ENCODE results near the gene FGFR4. TPM values are rescaled to one million over a fixed set of nuclear protein-coding genes. Genes with fewer than 3 reads are reported as not detected.

Gene FGFR4
- total RNA-seq, 1 experiment from 2014 or later, result 3.4 TPM

DNA sequence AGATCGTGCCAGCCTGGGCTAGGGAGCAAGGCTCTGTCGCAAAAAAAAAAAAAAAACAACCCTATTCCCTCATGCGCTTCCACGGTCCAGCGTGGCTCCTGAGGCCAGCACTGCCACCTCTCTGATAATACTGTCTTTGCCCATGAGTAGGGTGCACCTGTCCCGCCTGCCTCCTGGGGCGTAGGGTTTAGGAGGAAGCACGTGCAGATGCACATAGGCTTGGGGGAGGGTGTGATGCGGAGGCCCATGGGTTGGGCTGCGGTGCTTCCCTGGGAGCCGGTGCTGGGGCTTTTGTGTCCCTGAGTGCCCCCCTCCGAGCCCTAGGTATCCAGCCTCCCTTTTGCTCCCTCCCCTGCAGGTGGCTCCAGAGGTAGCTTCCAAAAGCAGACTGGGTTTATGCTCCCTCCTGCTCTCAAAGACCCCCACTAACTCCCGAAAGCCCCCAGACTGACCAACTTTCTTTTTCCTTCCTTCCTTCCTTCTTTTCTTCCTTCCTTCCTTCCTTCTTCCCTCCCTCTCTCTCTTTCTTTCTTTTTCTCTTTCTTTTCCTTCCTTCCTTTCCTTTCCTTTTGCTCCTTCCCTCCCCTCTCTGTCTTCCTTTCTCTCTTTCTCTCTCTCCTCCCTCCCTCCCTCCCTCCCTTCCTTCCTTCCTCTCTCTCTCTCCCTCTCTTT, 12.8 kb downstream of the FGFR4 start:
- DNase-seq (ENCODE audit: low read depth), result no peak

DNA sequence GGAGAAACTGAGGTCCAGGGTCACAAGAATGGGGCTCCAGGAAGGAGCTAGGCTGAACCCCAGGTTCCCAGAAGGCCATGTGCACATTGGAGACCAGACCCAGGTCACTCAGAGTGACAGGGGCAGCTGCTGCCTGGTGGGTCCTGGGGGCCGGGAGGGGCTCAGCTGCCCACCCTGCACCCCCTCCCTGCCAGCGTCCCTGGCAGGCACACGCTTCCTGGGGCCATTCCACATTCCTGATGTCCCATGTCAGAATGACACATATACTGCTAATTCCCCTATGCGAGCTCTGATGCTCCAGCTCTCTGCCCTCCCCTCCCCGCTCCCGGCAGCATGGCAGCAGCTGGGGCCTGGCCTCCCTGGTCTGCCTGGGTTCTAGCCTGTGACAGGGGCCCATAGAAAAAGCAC, 14.0 kb downstream of the FGFR4 start:
- DNase-seq (ENCODE audit: low read depth), result peak; percentile 31

DNA sequence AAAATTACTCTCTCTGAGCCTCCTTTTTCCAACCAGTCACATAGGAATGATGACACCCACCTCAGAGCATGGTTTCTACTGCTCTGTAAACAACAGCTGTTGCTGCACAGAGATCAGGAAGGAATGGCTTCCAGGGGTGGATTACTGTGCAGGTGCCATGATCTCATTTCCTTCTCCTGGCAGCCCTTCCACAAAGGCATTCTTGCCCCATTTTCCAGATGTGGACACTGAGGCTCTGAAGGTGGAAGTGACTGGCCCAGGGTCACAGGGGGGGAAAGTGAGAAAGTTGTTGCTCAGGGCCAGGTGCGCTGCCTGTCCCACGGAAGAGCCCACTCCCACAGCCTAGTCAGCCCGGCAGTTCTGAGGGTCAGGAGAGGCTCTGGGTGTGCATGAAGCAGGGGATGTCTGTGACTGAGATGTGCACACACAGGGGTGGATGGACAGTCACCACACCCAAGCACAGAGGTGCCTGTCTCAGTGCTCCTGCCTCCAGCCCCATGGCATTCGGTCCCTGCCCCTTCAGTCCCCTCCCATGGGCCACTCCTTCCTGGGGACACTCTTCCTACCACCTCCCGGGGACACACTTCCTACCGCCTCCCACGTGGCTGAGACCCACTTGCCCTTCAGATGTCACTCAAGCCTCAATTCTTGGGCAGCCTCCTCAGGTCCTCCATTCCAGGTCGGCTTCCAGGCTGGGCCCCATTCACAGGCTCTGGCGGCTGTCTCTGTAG, 17.0 kb downstream of the FGFR4 start:
- peak; percentile 31 for DNase-seq (ENCODE audit: low read depth)

DNA sequence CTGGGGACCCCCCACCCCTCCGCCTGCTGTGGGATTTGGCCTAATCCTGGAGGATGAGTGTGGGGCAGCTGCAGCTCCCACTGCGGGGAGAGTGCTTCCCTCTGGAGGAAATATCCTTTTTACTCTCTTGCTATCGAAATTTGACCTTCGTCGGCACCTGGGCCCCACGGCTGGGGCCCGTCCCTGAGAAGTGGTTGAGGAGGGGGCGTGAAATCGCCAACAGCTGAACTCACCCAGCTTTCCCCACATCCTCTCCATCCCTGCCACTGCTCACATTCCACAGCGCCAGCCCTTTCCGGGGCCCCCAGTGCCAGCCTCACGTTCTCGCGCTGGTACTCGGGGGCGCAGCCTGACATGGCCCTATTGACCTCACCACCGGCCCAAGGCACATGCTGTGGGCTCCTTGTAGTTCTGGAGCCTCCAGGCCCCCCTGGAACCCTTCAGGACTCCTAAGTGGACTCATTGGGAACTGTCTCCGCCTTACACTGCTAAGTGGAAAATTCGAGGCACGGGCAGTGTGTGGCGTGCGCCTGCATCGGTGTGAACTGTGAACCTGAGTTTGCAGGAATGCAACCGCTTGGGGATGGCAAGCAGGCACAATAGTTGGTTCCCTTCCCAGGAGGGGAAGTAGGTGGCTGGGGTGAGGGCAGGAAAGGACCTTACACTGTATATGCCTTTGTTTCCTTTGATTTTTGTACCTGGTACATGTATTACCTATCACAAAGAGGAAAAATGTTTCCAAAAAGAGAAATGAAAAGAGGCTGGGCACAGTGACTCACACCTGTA, 19.2 kb downstream of the FGFR4 start:
- no peak for DNase-seq (ENCODE audit: low read depth)

DNA sequence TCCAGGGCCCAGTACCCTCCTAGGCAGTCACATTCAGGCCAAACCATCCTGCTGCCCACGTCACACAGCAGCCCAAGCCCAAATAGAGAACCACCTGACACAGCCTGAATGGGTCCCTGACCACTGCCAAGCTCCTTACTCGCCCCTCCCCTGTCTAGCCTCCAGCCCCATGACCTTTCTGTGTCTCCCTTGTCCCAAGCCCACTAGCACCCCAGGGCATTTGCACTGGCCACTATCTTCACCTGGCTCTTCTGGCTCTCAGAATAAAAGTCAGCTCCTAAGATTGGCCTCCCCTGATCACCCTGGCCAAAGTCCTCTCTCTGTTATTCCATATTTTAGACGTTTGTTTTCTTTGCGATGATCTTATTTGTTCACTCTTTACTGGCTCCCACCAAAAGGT, 20.4 kb downstream of the FGFR4 start:
- no peak for DNase-seq (ENCODE audit: low read depth)

DNA sequence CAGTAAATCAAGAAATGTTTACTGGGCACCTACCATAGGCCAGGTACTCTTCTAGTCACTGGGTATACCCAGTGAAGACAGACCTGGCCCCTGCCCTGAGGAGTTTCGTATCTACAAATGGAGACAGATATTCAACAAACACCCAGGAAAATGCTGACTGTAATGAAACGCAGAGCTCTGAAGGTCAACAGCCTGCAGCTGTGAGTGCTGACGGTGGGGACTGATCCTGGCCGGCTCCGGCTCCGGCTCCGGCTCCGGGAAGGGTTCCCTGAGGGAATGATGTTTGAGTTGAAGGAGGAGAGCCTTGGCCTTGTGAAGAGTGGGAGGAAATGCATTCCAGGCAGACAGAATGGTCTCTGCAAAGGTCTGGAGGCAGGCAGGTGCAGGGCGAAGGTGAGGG, 23.1 kb downstream of the FGFR4 start:
- no peak for DNase-seq (ENCODE audit: low read depth)

DNA sequence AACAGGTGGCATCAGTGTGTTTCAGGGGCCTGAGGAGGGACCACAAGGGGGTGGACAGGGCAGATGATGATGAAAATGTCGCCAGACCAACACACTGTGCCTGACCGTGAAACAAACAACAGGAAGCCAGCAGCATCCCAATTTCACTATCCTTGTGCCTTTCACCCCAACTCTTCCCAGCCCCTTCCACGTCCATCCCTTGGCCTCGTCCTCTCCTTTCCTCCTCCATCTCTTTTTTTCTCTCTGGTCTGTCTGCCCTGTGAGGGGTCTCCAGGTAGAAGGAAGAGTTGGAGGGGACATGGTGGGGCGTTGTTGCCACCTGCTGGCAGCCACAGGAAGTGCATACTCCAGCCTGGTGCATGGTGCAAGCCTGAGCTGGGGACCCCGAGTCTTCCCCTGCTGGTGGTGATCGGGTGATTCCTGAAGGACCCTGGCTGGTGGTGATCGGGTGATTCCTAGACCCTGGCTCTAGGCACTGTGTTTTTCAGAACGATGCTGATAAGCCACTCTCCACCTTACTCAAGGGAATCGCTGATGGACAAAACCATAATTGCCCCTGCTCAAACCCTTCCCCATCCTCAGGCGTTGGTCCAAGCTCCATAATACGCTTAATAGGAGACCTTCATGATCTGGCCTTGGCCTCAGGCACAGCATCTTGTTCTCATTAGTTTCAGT, 25.1 kb downstream of the FGFR4 start:
- DNase-seq (ENCODE audit: low read depth), result peak; percentile 54

DNA sequence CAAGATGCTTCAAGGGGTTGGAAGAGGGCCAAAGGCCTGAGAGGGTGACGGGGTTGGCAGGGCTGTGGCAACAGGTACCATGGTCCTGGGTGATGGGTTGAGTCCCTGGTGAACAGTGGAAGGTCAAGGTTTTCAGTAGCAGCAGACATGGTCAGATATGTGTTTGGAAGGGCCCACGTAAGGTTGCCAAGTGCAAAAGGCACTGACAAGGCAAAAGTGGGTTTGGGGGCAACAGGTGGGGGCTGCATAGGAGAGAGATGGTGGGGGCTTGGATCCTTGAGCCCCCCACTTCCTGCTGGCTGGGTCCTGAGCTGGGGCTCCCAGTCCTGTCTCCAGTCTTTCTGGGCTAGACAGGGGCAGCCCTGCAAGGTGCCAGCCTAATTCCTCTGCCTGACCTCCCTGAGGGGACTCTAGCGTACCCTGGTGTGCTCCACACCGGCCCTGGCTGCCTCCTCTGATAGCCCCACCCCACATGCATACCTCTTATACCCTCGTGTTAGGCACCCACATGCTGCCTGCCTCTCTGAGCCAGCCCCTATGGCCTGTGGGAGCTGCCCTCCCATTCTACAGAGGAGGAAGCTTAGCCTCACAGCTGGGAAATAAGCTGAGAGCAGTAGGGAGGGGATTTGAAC, 26.0 kb downstream of the FGFR4 start:
- no peak for DNase-seq (ENCODE audit: low read depth)

DNA sequence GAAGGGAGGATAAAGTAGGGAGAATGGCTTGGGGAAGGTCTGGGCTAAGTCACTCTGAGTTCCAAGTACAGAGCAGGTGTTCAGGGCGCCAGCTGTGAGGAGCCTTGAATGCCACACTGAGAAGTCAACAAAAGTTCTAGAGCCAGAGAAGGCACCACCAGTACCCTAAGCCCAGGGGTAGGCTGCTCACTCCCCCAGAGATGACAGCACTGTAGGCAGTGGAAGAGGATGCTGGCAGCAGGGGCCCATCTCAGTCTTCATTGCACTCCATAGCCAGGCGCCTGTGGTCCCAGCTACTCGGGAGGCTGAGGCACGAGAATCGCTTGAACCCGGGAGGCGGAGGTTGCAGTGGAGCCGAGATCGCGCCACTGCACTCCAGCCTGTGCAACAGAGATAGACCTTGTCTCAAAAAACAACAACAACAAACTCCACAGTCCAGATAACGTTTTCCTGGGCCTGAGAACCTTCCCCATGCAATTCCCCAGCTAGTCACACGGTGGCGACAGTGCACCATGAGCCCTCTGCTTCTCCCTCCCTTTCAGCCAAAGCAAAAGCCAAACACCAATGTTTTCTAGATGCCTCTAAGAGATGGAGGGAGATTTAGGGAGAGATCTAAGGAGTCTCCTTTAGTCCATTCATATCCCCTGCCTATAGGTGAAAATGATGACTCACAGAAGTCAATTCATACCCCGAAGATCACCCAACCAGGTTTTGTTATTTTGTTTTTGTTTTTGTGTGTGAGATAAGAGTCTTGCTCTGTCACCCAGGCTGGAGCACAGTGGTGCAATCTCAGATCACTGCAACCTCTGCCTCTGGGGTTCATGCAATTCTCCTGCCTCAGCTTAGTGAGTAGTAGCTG, 27.1 kb downstream of the FGFR4 start:
- peak; percentile 78 for DNase-seq (ENCODE audit: low read depth)

DNA sequence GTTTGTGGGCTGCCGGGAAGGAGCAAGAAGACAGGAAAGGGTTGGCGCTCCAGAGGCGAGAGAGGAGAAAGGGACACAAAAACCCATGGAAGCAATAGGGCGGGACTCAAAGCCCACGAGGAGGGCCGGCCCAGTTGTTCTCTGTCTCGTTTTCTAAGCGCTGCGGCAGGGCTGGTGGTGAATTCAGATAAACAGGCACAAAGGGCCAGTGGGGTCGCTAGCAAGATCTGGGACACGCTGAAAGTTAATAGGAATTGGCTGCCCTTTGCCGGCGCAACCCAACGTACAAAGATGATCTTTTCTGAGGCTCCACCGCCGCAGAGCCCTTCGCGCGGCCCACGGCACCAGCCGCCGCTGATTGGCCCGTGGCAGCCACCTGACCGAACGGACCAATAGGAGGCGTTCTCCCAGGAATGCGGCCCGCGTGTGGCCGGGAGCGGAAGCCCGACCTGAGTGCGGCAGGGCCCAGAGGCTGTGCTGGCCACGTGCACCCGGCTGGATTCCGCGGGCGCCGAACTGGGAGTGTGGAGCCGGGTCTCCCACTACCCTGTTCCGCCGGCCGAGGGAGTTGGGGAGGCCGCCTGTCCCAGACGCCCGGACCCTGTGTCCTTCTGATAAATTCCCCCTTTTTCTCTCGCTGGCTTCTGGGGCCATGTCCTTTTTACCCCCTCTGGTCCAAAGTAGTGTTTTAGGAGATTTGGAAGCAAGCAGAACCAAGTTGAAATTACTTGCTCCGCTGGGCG, 30.1 kb downstream of the FGFR4 start:
- no peak for DNase-seq (ENCODE audit: low read depth)

DNA sequence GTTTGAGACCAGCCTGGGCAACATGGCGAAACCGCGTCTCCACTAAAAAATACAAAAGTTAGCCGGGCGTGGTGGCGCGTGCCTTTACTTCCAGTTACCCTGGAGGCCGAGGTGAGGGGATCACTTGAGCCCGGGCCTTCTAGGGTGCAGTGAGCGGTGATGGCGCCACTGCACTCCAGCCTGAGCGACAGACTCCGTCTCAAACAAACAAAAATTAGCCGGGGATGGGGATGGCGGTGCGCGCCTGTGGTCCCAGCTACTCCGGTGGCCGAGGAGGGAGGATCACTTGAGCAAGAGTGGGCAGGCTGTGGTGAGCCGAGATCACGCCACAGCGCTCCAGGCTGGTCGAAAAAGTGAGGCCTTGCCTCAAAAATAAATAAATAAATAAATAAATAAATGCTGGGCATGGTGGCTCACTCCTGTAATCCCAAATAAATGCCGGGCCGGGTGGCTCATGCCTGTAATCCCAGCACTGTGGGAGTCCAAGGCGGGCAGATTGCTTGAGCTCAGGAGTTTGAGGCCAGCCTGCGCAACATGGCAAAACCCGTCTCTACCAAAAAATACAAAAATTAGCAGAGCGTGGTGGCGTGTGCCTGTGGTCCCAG, 30.8 kb downstream of the FGFR4 start:
- no peak for DNase-seq (ENCODE audit: low read depth)

DNA sequence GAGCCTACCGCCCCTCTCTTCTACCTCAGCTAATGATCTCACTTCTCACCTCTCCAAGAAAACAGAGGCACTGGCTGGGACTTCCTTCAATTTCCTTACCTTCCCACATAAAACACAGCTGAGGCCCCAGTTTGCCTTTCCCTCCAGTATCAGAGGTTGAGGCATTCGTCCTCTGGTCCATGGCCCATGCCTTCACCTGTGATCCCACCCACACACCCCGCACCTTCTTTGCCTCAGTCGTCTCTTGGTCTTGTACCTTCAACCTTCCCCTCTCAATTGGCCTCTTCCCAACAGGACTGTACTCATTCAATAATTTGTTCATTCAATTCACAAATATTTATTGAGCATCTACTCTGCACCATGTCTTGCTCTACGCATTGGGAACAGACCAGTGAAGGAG, 35.9 kb downstream of the FGFR4 start:
- DNase-seq (ENCODE audit: low read depth), result no peak

DNA sequence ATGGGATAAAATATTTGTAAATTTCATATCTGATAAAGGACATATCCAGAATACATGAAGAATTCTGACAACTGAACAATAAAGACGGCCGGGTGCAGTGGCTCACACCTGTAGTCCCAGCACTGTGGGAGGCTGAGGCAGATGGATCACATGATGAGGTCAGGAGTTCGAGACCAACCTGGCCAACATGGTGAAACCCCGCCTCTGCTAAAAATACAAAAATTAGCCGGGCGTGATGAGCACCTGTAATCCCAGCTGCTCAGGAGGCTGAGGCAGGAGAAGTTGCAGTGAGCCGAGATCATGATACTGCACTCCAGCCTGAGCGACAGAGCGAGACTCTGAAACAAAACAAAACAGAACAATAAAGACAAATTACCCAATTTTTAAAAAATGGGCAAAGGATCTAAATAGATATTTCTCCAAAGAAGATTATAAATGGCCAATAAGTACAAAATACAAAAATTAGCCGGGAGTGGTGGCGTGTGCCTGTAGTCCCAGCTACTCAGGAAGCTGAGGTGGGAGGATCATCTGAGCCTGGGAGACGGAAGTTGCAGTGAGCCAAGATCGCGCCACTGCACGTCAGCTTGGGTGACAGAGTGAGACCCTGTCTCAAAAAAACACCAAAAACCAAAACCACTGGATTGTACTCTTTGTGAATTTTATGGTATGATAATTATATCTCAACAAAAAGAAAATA, 37.2 kb downstream of the FGFR4 start:
- DNase-seq (ENCODE audit: low read depth), result no peak

DNA sequence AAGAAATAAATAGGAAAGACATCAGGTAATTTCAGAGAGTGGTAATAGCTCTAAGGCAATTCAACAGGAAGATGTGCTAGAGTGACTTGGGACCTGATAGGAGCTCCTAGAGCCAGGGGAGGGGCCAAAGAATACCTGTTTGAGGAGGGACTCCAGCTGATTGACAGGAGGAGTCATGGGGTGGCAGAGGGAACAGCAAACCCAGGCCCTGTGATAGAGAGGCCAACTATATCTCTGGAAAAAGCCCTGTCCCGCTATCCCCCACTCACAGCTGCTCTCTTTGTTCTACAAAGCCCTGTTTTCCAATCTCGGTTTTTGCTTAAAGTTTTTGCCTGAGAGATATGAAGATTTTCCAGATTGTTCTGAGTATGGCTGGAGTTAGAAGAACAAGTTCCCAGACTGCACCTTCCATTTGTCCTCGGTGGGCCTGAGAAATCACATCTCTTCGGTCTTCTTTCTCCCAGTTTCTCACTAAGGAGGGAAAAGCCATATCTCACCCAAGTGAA, 37.8 kb downstream of the FGFR4 start:
- no peak for DNase-seq (ENCODE audit: low read depth)

DNA sequence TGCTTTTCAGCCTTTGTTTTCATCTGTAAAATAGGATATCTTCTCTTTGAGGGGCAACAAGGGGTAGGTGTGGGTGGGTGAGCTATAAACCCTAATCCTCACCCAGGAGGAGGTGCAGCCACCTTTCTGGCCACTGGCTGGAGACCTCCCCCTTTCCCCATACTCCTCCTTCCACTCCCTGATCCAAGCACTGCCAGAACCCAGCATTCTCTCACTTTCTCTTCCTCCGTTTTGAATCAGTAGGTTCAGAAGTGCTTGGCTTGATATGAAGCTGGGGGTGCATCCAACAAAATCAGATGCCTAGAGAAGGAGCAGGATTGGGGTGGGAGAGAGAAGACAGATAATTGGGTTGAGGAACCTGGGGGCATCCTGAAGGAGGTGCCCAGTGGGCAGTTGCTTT, 40.1 kb downstream of the FGFR4 start:
- DNase-seq (ENCODE audit: low read depth), result no peak

DNA sequence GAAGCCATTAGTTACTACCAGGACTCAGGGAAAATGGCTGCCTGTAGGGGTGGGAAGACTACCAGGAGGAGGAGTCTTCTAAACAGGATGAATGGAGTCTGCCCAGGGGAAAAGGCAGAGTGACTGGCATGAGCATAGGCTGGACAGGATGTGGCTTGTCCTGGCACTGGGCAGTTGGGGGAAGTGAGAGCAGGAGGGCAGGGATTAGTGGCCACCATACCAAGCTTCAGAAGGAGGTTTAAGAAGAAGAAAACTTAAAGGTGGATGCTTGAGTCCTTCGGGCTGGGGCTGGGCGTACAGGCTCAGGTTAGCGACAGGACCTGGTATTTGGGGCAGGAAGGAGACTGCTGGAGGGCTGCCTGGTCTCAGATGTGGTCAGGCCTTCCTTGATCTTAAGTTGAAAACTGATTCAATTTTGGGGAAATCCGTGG, 41.9 kb downstream of the FGFR4 start:
- peak; percentile 66 for DNase-seq (ENCODE audit: low read depth)

DNA sequence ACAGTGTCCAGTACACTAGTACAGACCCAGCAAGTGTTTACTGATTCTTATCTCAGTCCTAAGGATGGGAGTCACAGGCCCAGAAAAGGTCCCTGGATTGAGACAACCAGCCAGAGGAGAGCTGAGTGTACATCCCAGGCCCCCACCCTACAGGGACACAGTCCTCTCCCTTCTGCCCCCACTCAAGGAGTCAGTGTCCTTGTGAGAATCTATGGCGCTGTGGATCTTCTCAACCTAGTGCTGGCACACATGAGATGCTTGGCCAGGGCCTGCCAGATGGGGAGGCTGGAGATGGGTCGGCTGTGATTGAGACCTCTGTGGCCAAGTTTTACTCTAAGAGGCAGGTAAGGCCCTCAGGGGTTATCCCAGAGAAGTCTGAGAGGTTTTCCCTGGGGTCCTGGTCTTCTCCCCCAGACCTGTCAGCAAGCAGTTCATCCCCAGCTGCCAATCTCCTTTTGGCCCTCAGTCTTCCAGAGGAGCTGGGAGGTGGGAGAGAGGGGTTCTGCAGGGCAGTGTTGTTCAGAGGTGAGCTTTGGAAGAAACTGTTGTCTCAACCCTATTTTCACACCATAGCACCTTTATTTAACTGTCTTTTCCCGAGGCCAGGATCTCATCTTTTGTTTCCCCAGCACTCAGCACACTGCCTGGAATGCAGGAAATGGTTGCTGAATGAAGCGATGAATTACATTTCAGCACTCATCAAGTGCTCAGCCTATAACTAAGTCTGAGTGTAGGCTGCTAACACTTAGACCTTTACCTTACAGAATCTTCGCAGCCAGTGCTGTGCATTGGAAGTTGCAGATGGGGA, 43.7 kb downstream of the FGFR4 start:
- DNase-seq (ENCODE audit: low read depth), result no peak

DNA sequence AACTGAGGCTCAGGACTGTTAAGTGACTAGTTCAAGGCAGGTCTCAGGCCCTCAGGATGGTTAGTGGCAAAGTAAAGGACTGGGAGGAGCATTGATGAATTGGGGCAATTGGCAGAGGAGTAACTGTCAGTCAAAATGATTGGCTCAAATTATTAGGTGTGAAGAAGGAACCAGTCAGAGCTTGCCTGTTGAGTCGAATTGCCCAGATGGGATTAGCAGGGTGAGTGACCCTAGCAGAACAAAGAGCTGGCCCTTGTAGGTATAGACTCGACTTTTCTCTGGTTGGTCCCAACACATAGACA, 44.3 kb downstream of the FGFR4 start:
- DNase-seq (ENCODE audit: low read depth), result no peak

Measured in HT1080 (cell line).